GM18520 (cell line): ENCODE measurements around the gene HOXB8.

ENCODE experiments used
- ATAC-seq: cut with Tn5 transposase; IDR thresholded peaks from one replicate; pipeline ENCODE4 v1.9.1; 2021; ENCODE audit not compliant: unreplicated experiment

Gene HOXB8

DNA sequence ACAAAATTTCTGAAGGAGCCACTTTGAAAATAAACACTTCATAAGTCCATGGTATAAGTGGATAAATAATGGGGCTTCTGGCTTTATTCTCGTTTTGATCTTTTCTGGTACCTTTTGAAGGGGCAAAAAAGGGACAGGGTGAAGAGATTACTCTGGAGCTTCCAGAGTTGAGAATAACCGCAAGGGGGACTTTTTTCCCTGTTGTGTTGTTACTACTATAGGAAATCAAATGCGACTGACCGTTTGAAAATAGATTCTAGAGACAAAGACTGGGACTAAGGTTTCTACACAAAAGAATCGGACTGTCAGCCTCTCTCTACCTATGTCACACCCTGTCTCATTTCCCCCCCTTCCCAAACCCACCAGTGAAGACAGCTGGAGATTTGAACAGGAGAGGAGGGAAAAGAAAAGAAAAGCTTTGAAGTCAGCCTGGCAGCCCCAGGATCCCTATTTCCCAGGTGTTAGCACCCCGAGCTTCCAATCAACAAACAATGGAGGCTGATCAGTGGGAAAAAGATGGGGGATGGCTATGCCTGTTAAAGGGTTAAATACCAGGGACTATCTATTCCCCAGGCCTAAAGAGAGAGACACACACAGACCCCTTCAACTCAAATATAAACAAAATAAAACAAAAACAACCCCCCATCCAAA is 45.3 kb downstream of the HOXB8 start:
- ATAC-seq: no peak

DNA sequence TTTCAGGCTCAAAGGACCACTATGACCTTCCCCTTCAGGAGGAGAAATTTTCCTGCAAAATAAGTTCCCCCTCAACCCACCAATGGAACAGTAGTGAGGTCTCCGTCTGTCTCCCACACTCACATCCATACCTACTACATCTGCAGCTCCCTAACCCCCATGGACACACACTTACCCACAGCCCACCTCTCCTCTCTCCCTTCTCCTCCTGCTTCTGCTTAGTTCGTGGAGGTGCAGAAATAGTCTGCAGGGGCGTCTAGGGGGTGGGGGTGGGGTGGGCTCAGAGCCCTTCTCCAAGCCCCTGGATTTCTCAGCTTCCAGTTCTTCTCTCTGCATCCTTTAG is 45.9 kb downstream of the HOXB8 start:
- ATAC-seq: no peak

DNA sequence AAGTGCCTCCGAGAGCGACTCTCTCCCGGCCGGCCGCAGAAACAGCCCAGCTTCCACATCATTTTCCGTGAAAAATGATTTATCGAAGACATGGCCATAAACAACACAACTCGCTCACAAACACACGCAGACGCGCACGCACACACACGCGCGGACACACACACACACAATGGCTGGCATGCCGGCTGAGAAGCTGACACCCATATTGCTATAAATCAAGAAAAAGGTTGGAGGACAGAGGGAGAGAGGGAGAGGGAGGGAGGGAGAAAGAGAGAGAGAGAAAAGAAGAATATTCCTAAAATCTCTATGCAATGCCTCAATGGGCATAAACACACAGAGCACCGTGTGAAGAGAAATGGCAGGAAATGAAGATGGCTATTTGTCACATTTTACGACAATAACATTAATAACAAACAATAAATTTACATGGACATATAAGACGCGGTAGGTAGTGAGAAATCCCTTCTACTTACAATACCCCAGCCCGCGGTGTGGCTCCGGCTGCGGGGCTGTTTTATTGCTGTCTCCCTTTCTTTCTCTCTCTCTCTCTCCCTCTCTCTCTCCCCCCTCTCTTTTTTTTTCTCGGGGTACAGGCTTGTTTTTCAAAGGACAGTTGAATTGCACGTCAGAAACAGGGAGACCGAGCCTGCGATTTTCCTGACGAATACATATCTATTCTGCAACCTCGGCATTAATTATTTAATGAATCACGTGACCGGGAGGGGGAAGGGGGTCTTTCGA is 46.4 kb downstream of the HOXB8 start:
- ATAC-seq: no peak

DNA sequence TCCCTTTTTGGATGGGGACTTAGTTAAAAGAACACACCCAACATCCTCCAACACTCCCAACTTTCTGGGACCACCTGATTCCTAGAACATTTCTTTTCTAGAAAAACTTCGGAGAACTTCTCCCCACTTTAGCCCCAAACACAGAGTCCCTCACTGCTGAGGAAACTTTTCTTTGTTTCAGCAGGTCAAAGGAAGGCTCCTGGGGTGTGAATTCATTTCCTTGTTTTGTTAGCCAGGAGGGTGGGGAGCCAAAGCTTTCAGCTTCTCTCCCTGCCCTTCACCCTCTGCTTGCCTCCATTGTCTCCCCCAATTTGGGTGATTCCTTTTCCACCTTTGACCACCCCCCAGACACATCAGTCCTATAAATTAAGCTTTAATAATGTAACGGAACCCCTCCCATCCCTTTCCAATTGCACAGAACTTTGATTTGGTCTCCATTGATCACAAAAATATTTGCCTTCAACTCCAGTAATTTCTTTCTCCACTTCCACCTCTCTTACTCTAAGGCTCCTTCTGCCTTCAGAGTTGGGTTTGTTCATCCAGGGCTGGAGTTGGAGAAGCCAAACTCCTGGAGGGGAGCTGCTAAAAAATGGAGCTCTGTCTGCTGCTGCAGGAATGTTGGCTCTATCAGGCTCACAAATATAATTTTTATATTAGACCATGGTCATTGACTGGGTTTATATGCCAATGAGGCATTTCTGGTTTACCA is 47.3 kb downstream of the HOXB8 start:
- no peak for ATAC-seq

DNA sequence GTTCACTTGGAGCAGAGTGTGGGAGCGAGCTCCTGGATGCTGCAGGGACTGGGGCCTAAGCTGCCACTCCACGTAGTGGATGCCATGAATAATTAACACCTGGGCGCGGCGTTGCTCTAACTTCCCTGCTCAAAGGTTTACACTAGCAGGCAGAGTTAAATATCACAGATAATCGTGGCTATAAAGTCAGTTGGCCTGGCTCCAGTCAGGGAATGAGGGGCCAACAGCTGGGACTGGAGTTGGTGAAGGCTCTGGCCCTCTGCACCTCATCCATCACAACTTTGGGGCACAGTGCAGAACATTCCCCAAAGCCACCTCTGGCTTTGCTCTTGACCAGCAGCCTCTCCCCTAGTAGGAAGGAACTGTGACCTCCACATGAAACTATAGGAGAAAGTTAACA is 47.9 kb downstream of the HOXB8 start:
- ATAC-seq: no peak

DNA sequence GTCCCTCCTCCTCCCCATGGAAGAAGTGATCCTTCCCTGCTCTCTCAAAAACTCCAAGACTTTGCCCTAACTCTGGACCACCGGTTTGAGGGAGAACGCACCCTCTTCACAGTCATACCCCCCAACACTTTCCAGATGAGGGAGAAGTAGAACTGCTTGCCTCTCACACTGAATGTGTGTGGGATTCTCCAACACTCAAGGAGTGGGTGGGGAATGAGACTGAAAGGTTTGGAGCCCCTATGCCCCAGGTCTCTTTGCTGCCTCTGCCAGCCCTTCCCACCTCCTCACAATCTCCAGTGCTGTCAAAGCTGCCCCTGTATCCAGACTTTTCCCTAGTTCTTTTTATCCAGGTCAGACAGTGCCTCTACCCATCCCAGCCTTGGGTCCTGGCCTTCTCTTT is 48.4 kb downstream of the HOXB8 start:
- ATAC-seq: no peak

DNA sequence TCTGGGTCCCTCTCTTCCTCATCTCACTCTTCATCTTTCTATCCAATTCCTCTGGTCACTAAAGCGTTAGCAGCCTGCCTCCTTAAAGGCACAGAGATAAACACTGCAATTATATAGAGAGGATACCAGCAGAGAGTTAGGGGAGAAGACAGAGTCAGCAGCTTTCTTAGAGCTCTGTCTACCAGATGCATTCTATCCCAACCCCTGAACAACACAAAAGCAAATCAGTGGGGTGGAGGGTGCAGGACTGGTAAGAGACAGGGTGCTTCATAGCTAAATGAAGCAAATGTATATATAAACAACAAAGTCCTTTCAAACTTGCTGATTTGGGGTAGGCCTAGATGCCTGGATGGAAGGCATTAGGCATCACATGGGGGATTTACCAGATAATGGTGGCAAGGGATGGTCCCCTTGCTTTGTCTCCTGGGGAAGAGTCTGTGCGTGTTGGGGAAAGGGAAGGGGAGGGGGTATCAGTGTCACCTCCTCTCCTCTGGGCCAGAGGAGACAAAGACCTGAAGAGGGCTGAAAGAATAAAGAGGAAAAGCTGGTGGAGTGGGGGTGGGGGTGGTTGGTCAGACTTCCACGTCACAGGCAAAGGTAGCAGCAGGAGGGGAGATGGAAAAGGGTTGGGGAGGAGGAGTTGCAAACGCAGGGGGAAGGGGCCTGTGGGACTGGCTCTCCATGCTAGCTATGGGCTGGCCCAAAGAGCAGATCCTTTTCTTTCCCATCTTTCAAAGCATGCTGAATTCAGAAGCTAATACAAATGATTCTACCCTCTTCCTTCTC is 49.0 kb downstream of the HOXB8 start:
- no peak for ATAC-seq

DNA sequence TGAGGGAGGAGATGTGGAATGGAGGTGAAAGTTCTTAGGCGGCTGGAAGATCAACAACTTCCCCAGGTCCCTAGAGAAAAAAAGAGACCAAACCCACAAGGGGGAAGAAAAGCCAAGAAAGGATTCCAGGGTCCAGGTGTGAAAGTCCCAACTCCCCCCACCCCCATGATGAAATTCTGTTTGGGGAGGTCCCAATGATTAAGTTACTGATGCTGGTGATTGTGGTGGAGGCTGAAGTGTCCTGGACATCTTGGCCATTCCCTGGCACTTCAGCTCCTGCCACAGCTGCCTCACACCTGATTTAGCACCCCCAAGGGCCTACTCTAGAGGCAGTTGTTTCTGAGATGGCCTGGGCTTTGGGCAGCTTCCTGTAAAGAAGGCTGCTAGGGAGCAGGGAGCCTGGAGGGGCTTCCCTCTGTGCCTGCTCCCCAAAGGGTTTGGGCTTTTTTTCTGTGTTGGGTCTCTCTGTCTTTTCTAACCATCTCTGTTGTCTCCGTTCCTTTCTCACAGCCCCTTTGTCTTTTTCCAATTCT is 50.0 kb downstream of the HOXB8 start:
- ATAC-seq: no peak

DNA sequence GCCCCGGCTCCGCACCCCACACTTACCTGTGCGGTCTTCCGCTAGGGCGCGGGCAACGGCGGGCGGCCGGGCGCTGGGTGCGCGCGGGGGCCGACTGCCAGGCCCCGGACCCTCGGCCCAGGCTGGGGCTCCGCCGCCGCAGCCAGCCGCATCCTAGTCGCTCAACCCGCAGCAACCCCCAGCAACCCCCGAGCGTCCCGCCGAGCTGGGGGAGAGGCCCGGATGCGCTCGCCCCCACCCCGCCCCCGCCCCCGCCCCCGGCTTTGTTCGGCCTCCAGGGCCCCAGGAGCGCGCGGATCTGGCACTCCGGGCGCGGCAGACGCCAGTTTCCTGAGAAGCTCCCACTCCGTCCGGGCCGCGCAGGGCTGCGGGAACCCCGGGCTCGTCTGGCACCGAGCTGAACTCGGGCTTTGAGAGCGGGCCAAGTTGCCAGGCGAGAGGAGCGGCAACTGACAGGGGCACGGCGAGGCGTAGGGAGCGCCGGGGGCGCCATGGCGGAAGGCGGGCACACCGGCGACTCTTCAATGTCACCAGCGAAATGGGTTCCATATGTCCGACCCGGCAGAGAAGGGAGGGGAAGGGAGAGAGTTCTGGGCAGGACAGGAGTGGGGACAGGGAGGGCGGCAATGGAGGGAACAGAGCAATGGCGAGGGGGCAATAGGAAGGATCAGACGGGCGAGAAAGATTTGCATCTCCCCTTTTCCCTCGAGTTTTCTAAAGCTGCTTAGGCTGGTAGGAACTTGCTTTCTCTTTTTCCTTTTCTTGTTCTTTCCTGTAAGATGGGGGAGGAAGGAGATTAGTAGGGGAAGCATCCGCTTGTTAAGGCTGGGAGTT is 50.7 kb downstream of the HOXB8 start:
- no peak for ATAC-seq

DNA sequence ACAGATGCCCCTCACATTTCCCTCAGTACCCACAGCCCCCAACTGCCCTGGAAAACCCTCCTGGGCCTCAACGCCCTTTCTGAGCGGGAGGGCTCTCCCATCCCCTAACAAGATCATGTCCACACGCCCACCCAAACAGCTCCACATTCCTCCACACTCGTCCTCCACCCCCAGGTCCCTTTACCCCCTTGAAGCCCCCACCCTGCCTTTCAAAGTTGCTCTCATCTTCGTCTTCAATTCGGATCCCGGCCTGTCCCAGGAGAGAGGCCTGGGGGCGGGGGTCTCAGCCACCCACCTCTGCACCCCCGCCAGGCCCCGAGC is 51.3 kb downstream of the HOXB8 start:
- ATAC-seq: no peak

DNA sequence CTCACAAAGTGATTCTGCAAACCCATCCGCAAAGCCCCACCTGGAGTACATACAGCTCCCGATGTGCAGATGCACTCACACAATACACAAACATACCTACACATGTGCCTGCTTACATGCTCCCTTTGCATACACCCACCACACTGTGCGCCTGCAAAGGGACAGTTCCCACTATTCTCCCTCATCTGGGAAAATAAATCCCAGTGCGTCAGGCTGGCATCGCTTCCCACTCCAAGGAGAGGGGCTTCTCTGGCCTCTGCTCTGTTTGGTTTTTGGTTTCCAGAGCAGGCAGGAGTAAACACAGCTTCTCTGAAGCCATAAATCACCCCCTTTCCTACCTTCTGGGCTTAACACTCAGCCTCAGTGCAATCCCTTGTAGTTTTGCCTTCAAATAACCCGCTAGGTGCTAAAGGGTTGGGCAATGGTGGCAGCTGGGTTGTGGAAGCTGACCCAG is 51.7 kb downstream of the HOXB8 start:
- ATAC-seq: no peak

DNA sequence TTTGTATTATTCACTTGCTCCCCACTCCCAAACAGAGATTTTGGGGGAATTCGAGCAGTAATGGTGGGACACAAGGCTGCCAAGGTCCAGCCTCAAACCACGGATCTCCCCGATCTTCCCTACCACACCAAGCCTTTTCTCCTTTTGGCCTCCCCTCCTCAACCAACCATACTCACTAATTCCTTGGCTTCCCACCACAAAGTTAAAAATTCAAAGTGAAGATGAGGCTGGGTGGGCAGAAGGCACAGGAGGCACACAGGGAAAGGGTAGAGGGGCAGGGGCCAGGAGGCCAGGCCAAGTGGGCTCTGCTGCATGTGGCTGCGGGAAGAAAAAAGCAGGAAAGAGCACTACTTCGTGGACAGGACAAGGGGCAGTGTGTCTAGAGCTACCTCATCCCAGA is 52.2 kb downstream of the HOXB8 start:
- no peak for ATAC-seq
